HL-60 (cell line): Measurements from ENCODE around the gene DLEU7.

ENCODE experiments used
- CTCF ChIP-seq: IDR thresholded peaks from one replicate; pipeline ENCODE4 v1.5.1; 2011; ENCODE audit warnings: low read length, control low read depth, inconsistent platforms; ENCODE audit not compliant: insufficient read depth
- GABPA ChIP-seq: IDR thresholded peaks from 2 replicates; pipeline ENCODE4 v1.6.1; 2012; ENCODE audit warnings: low read depth
- POLR2AphosphoS5 ChIP-seq: IDR thresholded peaks from 2 replicates; pipeline ENCODE4 v1.6.1; 2012; ENCODE audit warnings: low read depth
- SPI1 ChIP-seq: IDR thresholded peaks from 2 replicates; pipeline ENCODE4 v1.6.1; 2012; ENCODE audit warnings: low read depth, mild to moderate bottlenecking, borderline replicate concordance
- TF ChIP-seq, protein P1 (sequence below): IDR thresholded peaks from 2 replicates; pipeline ENCODE4 v1.6.1; 2012; ENCODE audit warnings: low read depth; ENCODE audit not compliant: insufficient replicate concordance

DNA sequence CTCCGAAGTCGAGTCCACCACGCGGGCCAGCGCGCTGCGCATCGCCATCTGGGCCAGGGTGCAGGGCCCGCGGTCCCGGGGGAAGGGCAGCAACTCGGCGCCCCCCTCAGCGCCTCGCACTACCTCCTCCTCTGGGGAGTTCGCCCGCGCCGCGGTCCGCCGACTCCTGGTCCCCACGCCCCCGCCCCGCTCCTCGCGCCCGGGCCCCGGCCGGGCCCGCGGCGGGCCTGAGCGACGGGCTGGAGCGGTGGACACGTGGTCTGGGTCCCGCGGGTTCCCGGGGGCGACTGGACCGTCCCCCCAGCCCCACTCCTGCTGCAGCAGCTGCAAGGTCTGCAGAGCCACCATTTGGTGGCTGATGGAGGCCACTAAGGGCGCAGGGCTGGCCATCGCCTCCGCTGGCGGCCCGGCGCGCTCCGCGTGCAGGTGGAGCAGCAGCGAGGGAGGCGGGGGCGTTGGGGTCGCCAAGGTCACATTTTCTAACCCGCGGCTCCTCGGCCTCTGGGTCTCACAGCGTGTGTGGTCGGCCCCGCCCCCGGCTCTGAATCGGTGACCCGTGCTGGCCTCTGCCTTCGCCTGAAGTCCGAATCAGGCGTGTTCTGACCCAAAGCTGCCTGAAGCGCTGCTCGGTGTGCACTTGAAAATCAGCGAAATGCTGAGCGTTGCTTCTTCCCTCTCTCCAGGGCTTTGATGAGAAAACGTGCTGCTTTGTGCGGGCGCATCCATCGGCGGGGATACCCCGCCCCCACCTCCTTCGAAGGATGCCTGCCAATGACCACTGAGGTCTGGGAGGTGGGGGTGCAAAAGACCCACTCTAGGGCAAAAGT, at the start of gene DLEU7:
- no peak for TF ChIP-seq CTCF
- no peak for TF ChIP-seq POLR2AphosphoS5
- TF ChIP-seq, protein P1, sequence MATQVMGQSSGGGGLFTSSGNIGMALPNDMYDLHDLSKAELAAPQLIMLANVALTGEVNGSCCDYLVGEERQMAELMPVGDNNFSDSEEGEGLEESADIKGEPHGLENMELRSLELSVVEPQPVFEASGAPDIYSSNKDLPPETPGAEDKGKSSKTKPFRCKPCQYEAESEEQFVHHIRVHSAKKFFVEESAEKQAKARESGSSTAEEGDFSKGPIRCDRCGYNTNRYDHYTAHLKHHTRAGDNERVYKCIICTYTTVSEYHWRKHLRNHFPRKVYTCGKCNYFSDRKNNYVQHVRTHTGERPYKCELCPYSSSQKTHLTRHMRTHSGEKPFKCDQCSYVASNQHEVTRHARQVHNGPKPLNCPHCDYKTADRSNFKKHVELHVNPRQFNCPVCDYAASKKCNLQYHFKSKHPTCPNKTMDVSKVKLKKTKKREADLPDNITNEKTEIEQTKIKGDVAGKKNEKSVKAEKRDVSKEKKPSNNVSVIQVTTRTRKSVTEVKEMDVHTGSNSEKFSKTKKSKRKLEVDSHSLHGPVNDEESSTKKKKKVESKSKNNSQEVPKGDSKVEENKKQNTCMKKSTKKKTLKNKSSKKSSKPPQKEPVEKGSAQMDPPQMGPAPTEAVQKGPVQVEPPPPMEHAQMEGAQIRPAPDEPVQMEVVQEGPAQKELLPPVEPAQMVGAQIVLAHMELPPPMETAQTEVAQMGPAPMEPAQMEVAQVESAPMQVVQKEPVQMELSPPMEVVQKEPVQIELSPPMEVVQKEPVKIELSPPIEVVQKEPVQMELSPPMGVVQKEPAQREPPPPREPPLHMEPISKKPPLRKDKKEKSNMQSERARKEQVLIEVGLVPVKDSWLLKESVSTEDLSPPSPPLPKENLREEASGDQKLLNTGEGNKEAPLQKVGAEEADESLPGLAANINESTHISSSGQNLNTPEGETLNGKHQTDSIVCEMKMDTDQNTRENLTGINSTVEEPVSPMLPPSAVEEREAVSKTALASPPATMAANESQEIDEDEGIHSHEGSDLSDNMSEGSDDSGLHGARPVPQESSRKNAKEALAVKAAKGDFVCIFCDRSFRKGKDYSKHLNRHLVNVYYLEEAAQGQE, result no peak
- TF ChIP-seq GABPA, result no peak
- TF ChIP-seq SPI1, result no peak
